Measurements from ENCODE around the gene LBX2. TPM values are rescaled to one million over a fixed set of nuclear protein-coding genes. Genes with fewer than 3 reads are reported as not detected.

Gene LBX2
- polyA plus RNA-seq (ENCODE audit: insufficient read length in 3 of 3), result 1 to 10 TPM; 3.1 to 7.9 (median 3.9) TPM
- long read RNA-seq, donor 1, partial matches to known transcripts, result 0 of 1 reads
- long read RNA-seq, donor 1, other reads (novel, unspliced or antisense), result 0 of 1 reads
- long read RNA-seq, donor 2, partial matches to known transcripts, result 0 of 1 reads
- long read RNA-seq, donor 2, other reads (novel, unspliced or antisense), result 0 of 1 reads
- long read RNA-seq, donor 3, result 0 reads
- long read RNA-seq, donor 4, partial matches to known transcripts, result 0 of 3 reads
- long read RNA-seq, donor 4, other reads (novel, unspliced or antisense), result 0 of 3 reads
- long read RNA-seq, donor 5, partial matches to known transcripts, result 0 of 2 reads
- long read RNA-seq, donor 5, other reads (novel, unspliced or antisense), result 0 of 2 reads
- long read RNA-seq, donor 6, partial matches to known transcripts, result 0 of 1 reads
- long read RNA-seq, donor 6, other reads (novel, unspliced or antisense), result 0 of 1 reads
- long read RNA-seq, donor 7, partial matches to known transcripts, result 0 of 2 reads
- long read RNA-seq, donor 7, other reads (novel, unspliced or antisense), result 0 of 2 reads
- long read RNA-seq, donor 8, result 0 reads
- long read RNA-seq, donor 9, partial matches to known transcripts, result 0 of 1 reads
- long read RNA-seq, donor 9, other reads (novel, unspliced or antisense), result 0 of 1 reads
- long read RNA-seq, donor 10, partial matches to known transcripts, result 0 of 1 reads
- long read RNA-seq, donor 10, other reads (novel, unspliced or antisense), result 0 of 1 reads
- long read RNA-seq, donor 11, result 0 reads
- long read RNA-seq, donor 12, partial matches to known transcripts, result 0 of 4 reads
- long read RNA-seq, donor 12, other reads (novel, unspliced or antisense), result 0 of 4 reads
- long read RNA-seq, donor 13, result 0 reads
- long read RNA-seq, donor 14, result 0 reads
- long read RNA-seq, donor 15, partial matches to known transcripts, result 0 of 3 reads
- long read RNA-seq, donor 15, other reads (novel, unspliced or antisense), result 0 of 3 reads
- long read RNA-seq, donor 16, partial matches to known transcripts, result 0 of 2 reads
- long read RNA-seq, donor 16, other reads (novel, unspliced or antisense), result 0 of 2 reads

- no peak for DNase-seq
Observed at GRCh38 chr2:74499267-74499939, at the start of gene LBX2. LBX2 (minus strand) TSS chr2:74499603; CDS start chr2:74499537, 66 bp downstream.

- peak; percentile 22 for DNase-seq
Observed at GRCh38 chr2:74548285-74548899, 49.0 kb upstream of the LBX2 start.

GRCh38 chr2:74546004-74546403 is 46.6 kb upstream of the LBX2 start:
- no peak for DNase-seq

- no peak for DNase-seq
Observed at GRCh38 chr2:74544634-74545033, 45.2 kb upstream of the LBX2 start.

GRCh38 chr2:74542978-74543377 is 43.6 kb upstream of the LBX2 start:
- DNase-seq, result no peak

GRCh38 chr2:74540291-74540690 is 40.9 kb upstream of the LBX2 start:
- DNase-seq, result no peak

- no peak for DNase-seq
Observed at GRCh38 chr2:74538881-74539339, 39.5 kb upstream of the LBX2 start.

GRCh38 chr2:74537140-74537539 is 37.7 kb upstream of the LBX2 start:
- no peak for DNase-seq

- no peak for DNase-seq
Observed at GRCh38 chr2:74536166-74536950, 37.0 kb upstream of the LBX2 start.

- no peak for DNase-seq
Observed at GRCh38 chr2:74535440-74535965, 36.1 kb upstream of the LBX2 start.

GRCh38 chr2:74534411-74534810 is 35.0 kb upstream of the LBX2 start:
- DNase-seq, result no peak

- DNase-seq, result no peak
Observed at GRCh38 chr2:74533464-74533863, 34.1 kb upstream of the LBX2 start.

GRCh38 chr2:74532222-74532621 is 32.8 kb upstream of the LBX2 start:
- DNase-seq, result no peak

- no peak for DNase-seq
Observed at GRCh38 chr2:74531666-74532065, 32.3 kb upstream of the LBX2 start.

- DNase-seq, result no peak
Observed at GRCh38 chr2:74530239-74531187, 31.1 kb upstream of the LBX2 start.

- DNase-seq, result peak; percentile 99
Observed at GRCh38 chr2:74529357-74530238, 30.2 kb upstream of the LBX2 start, which contains the start of the genes AUP1 and HTRA2. AUP1 (minus strand) TSS chr2:74529706; CDS start chr2:74529629, 77 bp downstream. HTRA2 (plus strand) TSS chr2:74529933; CDS start chr2:74530007, 74 bp downstream.

- DNase-seq, result no peak
Observed at GRCh38 chr2:74528600-74529356, 29.4 kb upstream of the LBX2 start.
